Thyroid gland (tissue), 4 donors: Measurements from ENCODE around the gene GCNT2.

ENCODE experiments used
- CTCF ChIP-seq, 6 experiments: fragments of 200-600 bp in 3 of 6; fragments of 450-650 bp in 3 of 6; sonication (generic) in 3 of 6; IDR thresholded peaks; one replicate each; pipeline ENCODE4 v1.5.1; 2016 to 2019; ENCODE audit warnings: antibody characterized with exemption in 6 of 6, mild to moderate bottlenecking in 2 of 6, inconsistent platforms in 1 of 6, moderate library complexity in 1 of 6
- POLR2A ChIP-seq, 2 donors: fragments of 450-650 bp; IDR thresholded peaks; one replicate each; pipeline ENCODE4 v1.6.1; 2017; ENCODE audit warnings: antibody characterized with exemption in 2 of 2, mild to moderate bottlenecking in 2 of 2, moderate library complexity in 1 of 2

- peak in 5 of 6 experiments; percentile 16 to 55 (median 47) for TF ChIP-seq CTCF (IDR thresholded peaks at IDR 0.05)
- no peak for TF ChIP-seq POLR2A (IDR thresholded peaks at IDR 0.05)
Observed at GRCh38 chr6:10478187-10479040, 42.7 kb upstream of the GCNT2 start.
